Mesenchymal stem cell (in vitro differentiated cells and primary cell): ENCODE data around the gene APOBEC3A.
"Not testable (repeated sequence)": the region's sequence is repeated elsewhere in the genome, so short reads cannot be mapped to it uniquely, and the experiment has no call there.

Experiments used
- DNase-seq: peaks from one replicate; pipeline ENCODE4 v3.0.0-alpha.2; 2013
- H2AFZ ChIP-seq: one replicate; pipeline ENCODE4 v1.6.1; 2013; ENCODE audit warnings: low read depth, mild to moderate bottlenecking, control low read depth, inconsistent platforms, low read length, moderate library complexity
- H2AK5ac ChIP-seq: 2 replicates; pipeline ENCODE4 v1.6.1; 2013; ENCODE audit warnings: low read length, moderate library complexity, mild to moderate bottlenecking, inconsistent platforms; ENCODE audit not compliant: severe bottlenecking
- H2BK120ac ChIP-seq: one replicate; pipeline ENCODE4 v1.6.1; 2013; ENCODE audit warnings: low read depth, mild to moderate bottlenecking, inconsistent platforms, low read length, moderate library complexity
- H2BK12ac ChIP-seq, 2 experiments: one replicate each; pipeline ENCODE4 v1.6.1; 2013; ENCODE audit warnings: inconsistent platforms in 2 of 2, low read length in 2 of 2, mild to moderate bottlenecking in 2 of 2, moderate library complexity in 2 of 2, control low read depth in 1 of 2
- H2BK15ac ChIP-seq: one replicate; pipeline ENCODE4 v1.6.1; 2013; ENCODE audit warnings: mild to moderate bottlenecking, low read depth, inconsistent platforms; ENCODE audit not compliant: poor library complexity, severe bottlenecking
- H2BK5ac ChIP-seq: 2 replicates; pipeline ENCODE4 v1.6.1; 2013; ENCODE audit warnings: low read depth, mild to moderate bottlenecking, low read length, control low read depth, inconsistent platforms; ENCODE audit not compliant: poor library complexity, severe bottlenecking
- H3K14ac ChIP-seq, 2 experiments: one replicate each; pipeline ENCODE4 v1.6.1; 2013; ENCODE audit warnings: inconsistent platforms in 2 of 2, low read length in 2 of 2, control low read depth in 1 of 2, mild to moderate bottlenecking in 1 of 2, moderate library complexity in 1 of 2
- H3K18ac ChIP-seq, 2 experiments: one replicate each; pipeline ENCODE4 v1.6.1; 2013; ENCODE audit warnings: inconsistent platforms in 2 of 2, low read length in 2 of 2, control low read depth in 1 of 2, low read depth in 1 of 2, mild to moderate bottlenecking in 1 of 2
- H3K23ac ChIP-seq, 2 experiments: one replicate each; pipeline ENCODE4 v1.6.1; 2013; ENCODE audit warnings: inconsistent platforms in 2 of 2, low read length in 2 of 2, mild to moderate bottlenecking in 2 of 2, moderate library complexity in 2 of 2, control low read depth in 1 of 2
- H3K27ac ChIP-seq: 2 replicates; pipeline ENCODE4 v1.5.1; 2013; ENCODE audit warnings: mild to moderate bottlenecking, moderate library complexity, low read length, control low read depth, inconsistent platforms; ENCODE audit not compliant: poor library complexity, severe bottlenecking
- H3K27me3 ChIP-seq, 2 experiments: 2 replicates each; pipeline versions ENCODE4 v1.6.1 to v1.7.0; 2013; ENCODE audit warnings: low read length in 2 of 2, mild to moderate bottlenecking in 2 of 2, moderate library complexity in 2 of 2, control low read depth in 1 of 2, inconsistent platforms in 1 of 2; ENCODE audit not compliant: control insufficient read depth in 1 of 2, insufficient read depth in 1 of 2
- H3K36me3 ChIP-seq, 2 experiments: 2 replicates each; pipeline versions ENCODE4 v1.6.1 to v1.7.0; 2013; ENCODE audit warnings: low read length in 2 of 2, control low read depth in 1 of 2, inconsistent platforms in 1 of 2, low read depth in 1 of 2, mild to moderate bottlenecking in 1 of 2; ENCODE audit not compliant: insufficient read depth in 2 of 2, control insufficient read depth in 1 of 2
- H3K4ac ChIP-seq, 2 experiments: one replicate each; pipeline ENCODE4 v1.6.1; 2013; ENCODE audit warnings: inconsistent platforms in 2 of 2, low read length in 2 of 2, mild to moderate bottlenecking in 2 of 2, moderate library complexity in 2 of 2, control low read depth in 1 of 2, low read depth in 1 of 2
- H3K4me1 ChIP-seq: 2 replicates; pipeline ENCODE4 v1.6.1; 2013; ENCODE audit warnings: low read depth, low read length, control low read depth; ENCODE audit not compliant: control insufficient read depth, insufficient read depth
- H3K4me2 ChIP-seq: 2 replicates; pipeline ENCODE4 v1.6.1; 2013; ENCODE audit warnings: low read length, mild to moderate bottlenecking, inconsistent platforms; ENCODE audit not compliant: poor library complexity, severe bottlenecking
- H3K4me3 ChIP-seq, 2 experiments: 2 replicates each; pipeline versions ENCODE4 v1.5.1 to v1.7.0; 2013; ENCODE audit warnings: low read length in 2 of 2, mild to moderate bottlenecking in 2 of 2, control low read depth in 1 of 2, low read depth in 1 of 2; ENCODE audit not compliant: insufficient read depth in 1 of 2
- H3K79me1 ChIP-seq: replicated peaks from 2 replicates; pipeline ENCODE4 v1.6.1; 2013; ENCODE audit warnings: mild to moderate bottlenecking, control low read depth, low read length, inconsistent platforms; ENCODE audit not compliant: poor library complexity, severe bottlenecking
- H3K9ac ChIP-seq: 2 replicates; pipeline ENCODE4 v1.7.0; 2013; ENCODE audit warnings: mild to moderate bottlenecking, low read length, moderate library complexity
- H3K9me3 ChIP-seq: 2 replicates; pipeline ENCODE4 v1.7.0; 2013; ENCODE audit warnings: mild to moderate bottlenecking, low read length; ENCODE audit not compliant: control insufficient read depth
- H4K8ac ChIP-seq: one replicate; pipeline ENCODE4 v1.6.1; 2013; ENCODE audit warnings: inconsistent platforms, mild to moderate bottlenecking, low read length, moderate library complexity
- H4K91ac ChIP-seq: one replicate; pipeline ENCODE4 v1.6.1; 2013; ENCODE audit warnings: mild to moderate bottlenecking, low read length, inconsistent platforms
- WGBS: methylation state at CpG from one replicate; pipeline ENCODE4 v1.1.7; 2013; ENCODE audit warnings: mixed read lengths; 5-methylcytosine and 5-hydroxymethylcytosine counted together

APOBEC3A gene

GRCh38 chr22:38955926-38956325 lies 1.5 kb upstream of the APOBEC3A start:
- Histone ChIP-seq H3K4me3 (no peak overlapping the region), H2AK5ac (no peak overlapping the region), H3K23ac (no peak overlapping the region), H3K14ac (no peak overlapping the region), H3K18ac (no peak overlapping the region), H2BK5ac (no peak overlapping the region), H4K91ac (no peak overlapping the region), H3K4me1 (no peaks in the 10 kb centered on the region), H2AFZ (no peak overlapping the region), H3K4me2 (no peak overlapping the region), H3K4ac (no peak overlapping the region), H3K9me3 (no peaks in the 10 kb centered on the region), H2BK12ac (no peak overlapping the region), H4K8ac (no peak overlapping the region), H3K9ac (no peak overlapping the region), H2BK120ac (no peak overlapping the region), H2BK15ac (no peak overlapping the region), H3K36me3 (no peaks in the 10 kb centered on the region), H3K27ac (no peak overlapping the region), H3K79me1 (no peaks in the 10 kb centered on the region), H3K27me3 (peaks cover 70 to 78% of the 10 kb centered on the region in 2 experiments)
- WGBS = 74% methylated on average over 3 of the region's 3 CpGs
- DNase-seq = no peak

- no peak overlapping the region for H2AFZ ChIP-seq
- H3K14ac ChIP-seq = no peak overlapping the region
- H2BK5ac ChIP-seq = no peak overlapping the region
- H3K27ac ChIP-seq = no peak overlapping the region
- no peaks in the 10 kb centered on the region for H3K79me1 ChIP-seq
- no peak overlapping the region for H2BK120ac ChIP-seq
- peaks cover 69 to 74% of the 10 kb centered on the region in 2 experiments for H3K27me3 ChIP-seq
- H2BK12ac ChIP-seq = no peak overlapping the region
- H3K23ac ChIP-seq = no peak overlapping the region
- H3K9me3 ChIP-seq = no peaks in the 10 kb centered on the region
- H3K18ac ChIP-seq = no peak overlapping the region
- WGBS = 87% methylated on average over 5 of the region's 5 CpGs
- H4K8ac ChIP-seq = no peak overlapping the region
- H2BK15ac ChIP-seq = no peak overlapping the region
- DNase-seq = no peak
- no peak overlapping the region for H3K9ac ChIP-seq
- H2AK5ac ChIP-seq = no peak overlapping the region
- no peaks in the 10 kb centered on the region for H3K4me1 ChIP-seq
- no peak overlapping the region for H3K4ac ChIP-seq
- no peak overlapping the region for H3K4me2 ChIP-seq
- no peaks in the 10 kb centered on the region for H3K36me3 ChIP-seq
- no peak overlapping the region for H4K91ac ChIP-seq
- no peak overlapping the region for H3K4me3 ChIP-seq
Observed at GRCh38 chr22:38956551-38956950, 858 bp upstream of the APOBEC3A start.

GRCh38 chr22:38957808-38958650 lies 620 bp downstream of the APOBEC3A start:
- no peak overlapping the region for H2BK120ac ChIP-seq
- H2BK12ac ChIP-seq = no peak overlapping the region
- no peaks in the 10 kb centered on the region for H3K9me3 ChIP-seq
- no peaks in the 10 kb centered on the region for H3K4me1 ChIP-seq
- no peak overlapping the region for H3K27ac ChIP-seq
- no peak overlapping the region for H3K4ac ChIP-seq
- no peak overlapping the region for H3K9ac ChIP-seq
- no peak overlapping the region for H3K18ac ChIP-seq
- no peak overlapping the region for H3K23ac ChIP-seq
- no peak overlapping the region for H2AK5ac ChIP-seq
- H3K4me2 ChIP-seq = no peak overlapping the region
- whole genome bisulfite sequencing = 79% methylated on average over 5 of the region's 6 CpGs
- no peak overlapping the region for H4K91ac ChIP-seq
- peaks cover 58 to 66% of the 10 kb centered on the region in 2 experiments for H3K27me3 ChIP-seq
- DNase-seq = no peak
- no peak overlapping the region for H2AFZ ChIP-seq
- H3K14ac ChIP-seq = no peak overlapping the region
- H3K36me3 ChIP-seq = no peaks in the 10 kb centered on the region
- no peak overlapping the region for H4K8ac ChIP-seq
- no peaks in the 10 kb centered on the region for H3K79me1 ChIP-seq
- H2BK5ac ChIP-seq = no peak overlapping the region
- no peak overlapping the region for H2BK15ac ChIP-seq
- H3K4me3 ChIP-seq = no peak overlapping the region

- H2BK15ac ChIP-seq, H3K9ac ChIP-seq, H3K4me2 ChIP-seq, H3K79me1 ChIP-seq, H4K8ac ChIP-seq, H3K4me1 ChIP-seq, H2BK5ac ChIP-seq, H3K9me3 ChIP-seq, H3K4me3 ChIP-seq, H2BK120ac ChIP-seq, H3K23ac ChIP-seq, H3K18ac ChIP-seq, DNase-seq, H3K14ac ChIP-seq, H2AFZ ChIP-seq, H3K4ac ChIP-seq, H4K91ac ChIP-seq, H3K36me3 ChIP-seq, H2AK5ac ChIP-seq, H3K27ac ChIP-seq, H2BK12ac ChIP-seq: not testable (repeated sequence)
- H3K27me3 ChIP-seq = peaks cover 52 to 61% of the 10 kb centered on the region in 2 experiments
Observed at GRCh38 chr22:38958651-38958943, 1.2 kb downstream of the APOBEC3A start.
